ENCODE results near the gene PIAS4.

The PIAS4 gene

DNA sequence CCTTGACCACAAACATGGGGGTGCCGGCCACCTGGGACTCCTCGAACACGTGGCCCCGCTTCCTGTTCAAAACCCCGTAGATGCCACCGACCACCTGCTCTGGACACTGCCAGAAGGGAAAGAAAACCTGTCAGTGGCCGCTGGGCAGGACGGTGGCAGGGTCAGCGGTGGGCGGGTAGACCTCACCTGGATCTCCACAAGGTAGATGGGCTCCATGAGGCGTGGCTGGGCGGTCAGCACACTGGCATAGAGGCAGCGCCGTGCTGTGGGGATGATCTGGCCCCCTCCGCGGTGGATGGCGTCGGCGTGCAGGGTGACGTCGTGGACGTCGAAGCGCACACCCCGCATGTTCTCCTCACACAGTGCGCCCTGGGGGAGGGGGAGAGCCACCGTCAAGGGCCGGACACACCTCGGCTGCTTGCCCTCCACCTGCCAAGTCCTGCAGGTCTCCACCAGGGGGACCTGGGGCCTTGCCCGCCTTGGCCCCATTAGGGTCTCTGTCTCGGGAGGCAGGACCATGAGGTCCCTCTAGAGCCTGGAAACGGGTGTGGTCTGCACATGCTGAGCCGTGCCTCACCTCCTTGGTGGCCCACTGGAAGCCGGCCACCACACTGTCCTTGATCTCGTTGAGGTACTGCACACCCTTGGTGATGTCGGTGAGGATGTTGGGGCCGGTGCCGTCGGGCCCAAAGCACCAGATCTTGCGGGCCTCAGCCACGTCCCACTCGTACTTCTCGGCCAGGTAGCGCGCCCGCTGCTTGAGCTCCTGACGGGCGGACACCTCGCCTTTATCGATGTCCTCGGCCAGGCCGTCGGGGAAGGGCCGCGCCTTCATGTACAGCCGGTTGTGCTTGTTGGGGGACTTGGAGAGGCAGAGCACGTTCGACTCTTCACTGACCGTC lies 30.0 kb upstream of the PIAS4 start:
- FAIRE-seq = no peak

GRCh38 chr19:3978145-3978544 lies 29.4 kb upstream of the PIAS4 start:
- no peak for FAIRE-seq

DNA sequence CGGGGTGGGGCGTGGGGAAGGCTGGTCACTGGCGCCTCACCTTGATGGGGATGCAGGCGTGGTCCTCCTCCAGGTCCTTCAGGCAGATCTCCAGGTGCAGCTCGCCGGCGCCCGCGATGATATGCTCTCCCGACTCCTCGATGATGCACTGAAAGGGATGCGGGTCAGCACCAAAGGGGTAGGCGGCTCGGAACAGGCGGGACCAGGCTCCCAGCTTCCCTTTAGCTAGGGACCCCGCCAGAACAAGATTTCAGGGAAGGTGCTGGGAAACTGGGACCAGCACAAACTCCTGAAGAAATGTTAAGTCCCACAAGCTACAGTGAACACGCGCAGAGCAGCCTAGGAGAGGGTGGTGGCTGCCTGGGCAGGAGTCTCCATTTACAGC lies 28.3 kb upstream of the PIAS4 start:
- no peak for FAIRE-seq

DNA sequence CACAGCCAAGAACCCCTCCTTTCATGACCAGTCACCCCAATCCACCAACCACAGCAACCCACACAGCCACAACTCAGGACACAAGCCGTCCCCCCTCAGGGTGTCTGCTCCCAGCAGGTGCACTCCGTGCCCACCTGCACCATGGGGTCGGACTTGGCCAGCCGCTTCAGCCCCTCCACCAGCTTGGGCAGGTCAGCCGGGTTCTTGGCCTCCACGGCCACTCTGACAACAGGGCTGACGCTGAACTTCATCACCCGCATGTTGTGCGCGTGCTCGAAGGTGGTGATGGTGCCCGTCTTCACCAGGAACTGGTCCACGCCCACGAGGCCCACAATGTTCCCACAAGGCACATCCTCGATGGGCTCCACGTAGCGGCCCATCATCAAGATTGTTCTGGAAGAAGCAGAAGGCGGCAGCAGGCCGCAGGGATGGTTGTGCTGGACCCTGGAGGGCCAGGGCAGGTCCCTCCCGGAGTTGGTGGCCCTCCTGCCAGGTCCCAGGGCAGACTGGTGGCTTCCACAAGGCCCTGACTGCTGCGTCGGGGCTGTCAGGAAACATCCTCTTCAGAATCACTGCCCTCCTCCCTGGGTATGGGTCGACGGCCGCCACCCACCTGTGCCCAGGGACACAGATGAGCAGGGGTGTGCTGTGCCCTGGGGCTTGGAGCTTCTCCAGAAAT lies 27.7 kb upstream of the PIAS4 start:
- FAIRE-seq = no peak

GRCh38 chr19:3980353-3981251 lies 26.9 kb upstream of the PIAS4 start:
- no peak for FAIRE-seq

DNA sequence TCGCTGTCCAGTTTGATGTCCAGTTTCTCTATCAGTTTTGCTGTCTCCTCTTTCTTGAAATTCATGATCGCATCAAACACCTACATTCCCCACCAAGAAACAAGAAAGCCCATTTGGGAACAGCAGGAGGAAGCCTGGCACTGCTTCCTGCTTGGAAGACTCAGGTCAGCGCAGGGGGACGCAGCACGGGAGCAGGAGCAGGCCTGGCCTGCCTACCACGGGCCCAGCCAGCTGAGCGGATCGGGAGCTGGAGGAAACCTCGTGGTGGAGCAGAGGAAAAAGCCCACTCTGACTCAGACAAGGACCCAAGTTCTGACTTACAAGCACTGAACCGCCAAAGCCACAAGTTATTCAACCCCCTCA lies 26.2 kb upstream of the PIAS4 start:
- no peak for FAIRE-seq

- FAIRE-seq = no peak
These were observed 25.5 kb upstream of the PIAS4 start for GRCh38 chr19:3981736-3982681.

- no peak for FAIRE-seq
These were observed 24.6 kb upstream of the PIAS4 start for GRCh38 chr19:3982701-3983541.

GRCh38 chr19:3983542-3983914 lies 24.0 kb upstream of the PIAS4 start:
- FAIRE-seq = no peak

- no peak for FAIRE-seq
These were observed 23.5 kb upstream of the PIAS4 start for GRCh38 chr19:3983936-3984583.

GRCh38 chr19:3984584-3984907 lies 23.0 kb upstream of the PIAS4 start:
- no peak for FAIRE-seq

DNA sequence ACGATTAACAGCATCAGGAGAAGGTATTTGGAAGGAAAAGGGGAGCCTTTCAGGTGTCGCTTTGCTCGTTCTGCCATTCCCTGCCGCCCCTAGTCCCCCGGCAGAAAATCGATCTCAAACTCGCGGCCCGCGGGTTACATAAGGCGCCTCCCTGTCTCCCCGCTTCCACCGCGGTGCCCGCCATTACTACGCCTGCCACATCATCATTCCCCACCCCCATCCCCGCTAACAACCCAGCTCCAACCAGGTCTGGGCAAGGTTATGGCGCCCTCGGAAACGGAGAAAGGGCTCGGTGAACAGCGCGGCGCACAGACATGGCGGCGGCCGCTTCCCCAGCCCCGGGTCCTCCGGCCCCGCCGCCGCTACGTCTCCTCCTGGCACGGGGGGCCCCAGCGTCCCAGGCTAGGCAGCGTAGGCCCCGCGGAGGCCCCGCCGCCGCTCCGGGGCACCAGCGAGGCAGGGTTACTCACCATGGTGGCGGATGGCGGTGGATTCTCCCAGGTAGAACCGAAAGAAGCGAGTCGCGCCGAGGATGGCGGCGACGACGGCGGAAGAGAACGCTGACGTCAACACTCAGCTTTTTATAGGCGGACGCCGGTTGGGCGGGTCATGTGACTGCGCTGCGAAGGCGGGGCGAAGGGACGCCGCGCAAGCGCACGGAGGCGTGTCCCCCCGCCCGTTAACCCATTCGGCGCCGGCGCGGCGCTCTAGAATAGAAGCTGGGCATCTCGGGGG lies 22.5 kb upstream of the PIAS4 start, which contains the start of gene EEF2:
EEF2 (minus strand) TSS at position 556 of the 735 bp plus-strand sequence; CDS start at position 473, 83 bp downstream.
- no peak for FAIRE-seq

DNA sequence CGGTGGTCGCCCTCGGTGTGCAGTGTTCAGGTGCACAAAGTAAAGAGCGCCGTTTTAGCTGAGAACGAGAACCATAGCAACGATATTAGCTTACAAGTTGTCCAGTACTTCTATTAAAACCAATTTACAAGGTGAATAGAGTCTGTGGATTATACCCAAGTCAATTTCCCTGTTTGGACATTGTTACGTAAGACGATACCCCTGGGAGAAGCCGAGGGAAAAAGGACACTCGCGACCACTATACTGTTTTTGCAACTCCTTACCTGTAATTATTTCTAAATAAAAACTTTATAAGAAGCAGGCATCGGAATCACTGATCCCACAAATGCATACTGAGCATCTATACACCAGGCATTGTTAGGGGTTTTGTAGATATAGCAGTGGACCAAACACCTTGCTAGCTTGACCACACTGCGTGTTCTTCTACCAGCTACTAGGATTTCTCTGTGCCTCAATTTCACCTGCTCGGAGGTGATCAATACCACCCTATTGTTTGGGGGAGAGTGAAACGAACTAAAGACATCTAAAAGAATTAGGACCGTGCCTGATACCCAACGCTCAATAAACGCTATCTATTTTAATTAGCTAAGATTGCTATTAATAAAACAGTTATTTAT lies 21.8 kb upstream of the PIAS4 start:
- no peak for FAIRE-seq

GRCh38 chr19:3986260-3987041 lies 21.1 kb upstream of the PIAS4 start:
- FAIRE-seq = peak; percentile 90

- FAIRE-seq = peak; percentile 53
These were observed 19.7 kb upstream of the PIAS4 start for GRCh38 chr19:3987619-3988371.

- FAIRE-seq = no peak
These were observed 16.8 kb upstream of the PIAS4 start for GRCh38 chr19:3990815-3991117.

DNA sequence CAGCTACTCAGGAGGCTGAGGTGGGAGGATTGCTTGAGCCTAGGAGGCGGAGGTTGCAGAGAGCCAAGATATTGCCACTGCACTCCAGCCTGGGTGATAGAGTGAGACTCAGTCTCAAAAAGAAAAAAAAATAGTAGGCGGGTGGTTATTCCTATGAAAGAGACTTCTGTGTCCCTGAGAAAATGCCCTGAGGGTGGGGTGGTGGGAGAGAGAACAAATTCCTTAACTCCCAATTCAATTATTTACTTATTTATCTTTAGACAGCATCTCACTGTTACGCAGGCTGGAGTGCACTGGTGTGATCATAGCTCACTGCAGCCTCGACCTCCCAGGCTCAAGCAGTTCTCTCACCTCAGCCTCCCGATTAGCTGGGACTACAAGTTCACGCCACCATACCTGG lies 11.9 kb upstream of the PIAS4 start:
- FAIRE-seq = no peak
